IPS DF 4.7 (cell line): ENCODE data around the gene RNF149.
"Not testable (repeated sequence)": the region's sequence is repeated elsewhere in the genome, so short reads cannot be mapped to it uniquely, and the experiment has no call there.

Experiments
- DNase-seq: peaks from one replicate; pipeline ENCODE4 v3.0.0-alpha.2; 2013; ENCODE audit warnings: low spot score; ENCODE audit errors: extremely low read depth

Gene RNF149

GRCh38 chr2:101332885-101333766 lies 24.6 kb upstream of the RNF149 start:
- DNase-seq, result no peak

GRCh38 chr2:101331202-101331601 lies 22.7 kb upstream of the RNF149 start:
- no peak for DNase-seq

DNA sequence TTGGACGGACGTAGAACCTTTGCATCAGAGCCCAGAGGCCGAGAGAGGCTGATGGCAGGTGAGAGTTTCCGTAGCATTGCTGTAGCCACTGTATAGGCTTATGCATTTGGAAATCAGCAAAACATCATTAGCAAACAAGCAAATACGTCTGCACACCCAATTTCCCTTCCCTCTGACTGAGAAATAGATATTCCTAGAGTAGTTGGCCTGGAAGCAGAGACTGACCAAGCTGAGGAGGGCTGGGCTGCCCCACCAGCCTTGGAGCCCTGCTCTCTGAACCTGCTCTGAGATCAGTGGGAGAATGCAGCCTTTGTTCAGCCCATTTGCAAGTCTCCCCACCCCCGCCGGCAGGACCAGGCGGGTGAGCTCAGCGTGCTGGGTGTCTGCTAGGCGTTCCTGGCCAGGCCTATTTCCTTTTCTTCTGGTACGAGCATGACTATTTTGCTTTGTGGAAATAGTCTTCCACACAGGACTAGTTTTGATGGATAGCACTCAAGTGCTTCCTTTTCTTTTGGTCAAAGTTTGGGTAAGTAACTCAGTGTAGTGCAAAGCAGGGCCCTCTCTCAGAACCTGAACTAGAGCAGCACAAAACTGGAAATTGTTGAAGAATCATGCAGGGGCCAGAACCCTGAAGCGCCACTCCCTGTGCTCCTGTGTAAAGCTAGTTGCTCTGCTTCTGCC lies 21.9 kb upstream of the RNF149 start:
- no peak for DNase-seq

GRCh38 chr2:101329026-101329425 lies 20.5 kb upstream of the RNF149 start:
- DNase-seq, result no peak

- no peak for DNase-seq
Observed at GRCh38 chr2:101328474-101329007, 20.0 kb upstream of the RNF149 start.

GRCh38 chr2:101327863-101328394 lies 19.4 kb upstream of the RNF149 start:
- no peak for DNase-seq

DNA sequence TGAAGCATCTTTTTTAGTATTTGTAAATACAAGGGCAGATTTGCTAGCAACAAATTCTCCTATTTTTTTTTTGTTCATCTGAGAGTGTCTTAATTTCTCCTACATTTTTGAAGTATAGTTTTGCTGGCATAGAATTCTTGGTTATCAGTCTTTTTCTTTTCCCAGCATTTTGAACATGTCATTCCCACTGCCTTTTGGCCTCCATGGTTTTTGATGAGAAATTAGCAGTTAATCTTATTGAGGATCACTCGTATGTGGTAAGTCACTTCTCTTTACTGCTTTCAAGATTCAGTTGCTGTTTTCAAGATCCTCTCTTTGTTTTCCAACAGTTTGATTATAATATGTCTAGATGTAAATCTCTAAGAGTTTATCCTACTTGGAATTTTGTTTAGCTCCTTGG lies 16.9 kb upstream of the RNF149 start:
- DNase-seq, result no peak

DNA sequence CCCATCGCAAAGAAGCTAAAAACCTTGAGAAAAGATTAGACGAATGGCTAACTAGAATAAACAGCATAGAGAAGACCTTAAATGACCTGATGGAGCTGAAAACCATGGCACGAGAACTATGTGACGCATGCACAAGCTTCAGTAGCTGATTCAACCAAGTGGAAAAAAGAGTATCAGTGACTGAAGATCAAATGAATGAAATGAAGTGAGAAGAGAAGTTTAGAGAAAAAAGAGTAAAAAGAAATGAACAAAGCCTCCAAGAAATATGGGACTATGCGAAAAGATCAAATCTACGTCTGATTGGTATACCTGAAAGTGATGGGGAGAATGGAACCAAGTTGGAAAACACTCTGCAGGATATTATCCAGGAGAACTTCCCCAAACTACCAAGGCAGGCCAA lies 8.1 kb upstream of the RNF149 start:
- DNase-seq, result not testable (repeated sequence)

DNA sequence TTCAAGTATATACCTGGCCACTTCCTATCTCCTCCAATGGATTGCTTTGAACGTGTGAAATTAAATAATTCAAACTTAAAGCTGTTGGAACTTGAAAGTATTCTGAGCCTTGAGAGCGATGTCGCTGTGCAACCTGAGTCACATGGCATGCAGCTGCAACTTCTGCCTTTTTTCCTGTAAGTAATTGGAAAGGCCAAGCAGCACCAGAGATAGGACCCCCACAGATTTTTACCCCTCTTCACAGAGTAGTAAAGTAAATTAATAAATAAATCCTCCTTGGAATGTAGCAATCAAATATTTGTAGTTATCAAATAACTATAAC lies 3.2 kb upstream of the RNF149 start:
- DNase-seq, result no peak

GRCh38 chr2:101310834-101311695 lies 2.6 kb upstream of the RNF149 start:
- no peak for DNase-seq

GRCh38 chr2:101310090-101310833 lies 1.8 kb upstream of the RNF149 start:
- DNase-seq, result no peak

DNA sequence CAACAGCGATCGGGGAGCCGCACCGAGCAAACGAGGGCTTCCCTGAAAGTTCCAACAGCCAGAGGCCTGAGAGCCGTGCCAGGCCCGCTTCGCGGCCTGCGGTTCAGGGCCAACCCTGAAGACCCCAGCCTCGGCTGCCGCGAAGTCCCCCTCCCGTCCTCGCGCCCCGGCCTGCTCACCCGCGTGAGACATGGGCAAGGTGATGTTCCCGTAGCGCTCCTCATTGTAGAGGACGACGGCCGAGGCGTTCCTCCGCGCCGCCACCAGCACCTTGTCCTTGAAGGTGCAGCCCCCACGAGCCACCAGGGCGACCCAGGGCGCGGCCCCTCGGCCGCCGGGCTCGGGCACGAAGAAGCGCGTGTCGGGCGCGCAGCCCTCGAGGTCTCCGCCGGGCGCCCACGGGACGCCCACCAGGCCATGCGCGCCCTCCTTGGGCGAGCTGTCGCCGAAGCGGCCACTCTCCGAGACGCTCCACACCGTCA lies 510 bp downstream of the RNF149 start:
- no peak for DNase-seq

GRCh38 chr2:101307503-101307902 lies 998 bp downstream of the RNF149 start:
- DNase-seq, result no peak

GRCh38 chr2:101306410-101306809 lies 2.1 kb downstream of the RNF149 start:
- DNase-seq, result no peak

DNA sequence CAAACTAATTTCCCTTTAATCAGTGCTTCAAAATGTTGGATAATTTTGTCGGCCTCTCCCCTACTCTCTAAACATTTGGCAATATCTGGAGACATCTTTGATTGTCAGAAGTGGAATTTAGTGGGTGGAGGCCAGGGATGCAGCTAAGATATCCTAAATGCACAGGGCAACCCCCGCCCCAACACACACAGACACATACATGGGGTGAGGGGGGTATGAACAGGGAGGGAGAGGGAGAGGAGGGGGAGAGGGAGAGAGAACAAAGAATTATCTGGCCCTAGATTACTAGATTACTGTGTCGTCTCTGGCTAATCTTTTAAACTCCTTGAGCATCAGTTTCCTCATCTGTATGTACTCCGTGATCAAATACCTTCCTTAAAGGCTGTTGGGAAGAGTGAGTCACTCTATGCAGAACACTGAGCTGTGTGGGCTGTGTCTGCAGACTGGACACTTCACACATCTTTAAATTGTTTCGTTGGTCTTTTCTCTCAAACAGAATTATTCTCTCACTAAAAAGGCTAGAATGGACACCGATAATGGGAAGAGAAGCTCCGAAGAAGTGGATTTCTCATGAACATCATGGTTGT lies 2.9 kb downstream of the RNF149 start:
- no peak for DNase-seq

GRCh38 chr2:101305035-101305434 lies 3.5 kb downstream of the RNF149 start:
- DNase-seq, result no peak

GRCh38 chr2:101303688-101304087 lies 4.8 kb downstream of the RNF149 start:
- DNase-seq, result no peak

DNA sequence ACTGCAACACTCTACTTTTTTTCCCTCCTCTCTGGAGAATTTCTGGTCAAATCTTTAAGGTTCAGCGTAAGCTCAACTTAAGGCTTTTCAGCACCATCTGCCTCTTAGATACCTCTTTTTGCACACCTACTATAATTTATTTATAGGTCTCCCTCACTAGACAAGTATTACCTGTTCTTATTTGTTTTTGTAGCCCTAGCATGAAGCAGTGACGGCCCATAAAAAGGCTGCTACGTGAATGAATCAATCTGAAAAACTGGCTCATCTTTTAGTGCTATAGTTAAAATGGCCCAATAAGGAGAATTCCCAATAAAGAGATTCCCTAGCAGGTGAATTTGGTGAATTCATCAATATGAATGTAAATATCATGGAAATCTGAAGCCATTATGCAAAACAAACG lies 6.5 kb downstream of the RNF149 start:
- DNase-seq, result no peak

GRCh38 chr2:101300836-101301235 lies 7.7 kb downstream of the RNF149 start:
- no peak for DNase-seq

- no peak for DNase-seq
Observed at GRCh38 chr2:101300164-101300563, 8.3 kb downstream of the RNF149 start.
